Thyroid gland (tissue), 4 donors: ENCODE results near the gene C12orf42.

Source experiments
- CTCF ChIP-seq, 6 experiments: fragments of 200-600 bp in 3 of 6; fragments of 450-650 bp in 3 of 6; sonication (generic) in 3 of 6; IDR thresholded peaks; one replicate each; pipeline ENCODE4 v1.5.1; 2016 to 2019; ENCODE audit warnings: antibody characterized with exemption in 6 of 6, mild to moderate bottlenecking in 2 of 6, inconsistent platforms in 1 of 6, moderate library complexity in 1 of 6
- POLR2A ChIP-seq, 2 donors: fragments of 450-650 bp; IDR thresholded peaks; one replicate each; pipeline ENCODE4 v1.6.1; 2017; ENCODE audit warnings: antibody characterized with exemption in 2 of 2, mild to moderate bottlenecking in 2 of 2, moderate library complexity in 1 of 2

- TF ChIP-seq POLR2A (IDR thresholded peaks at IDR 0.05) (no peak), CTCF (IDR thresholded peaks at IDR 0.05) (no peak)
Observed at GRCh38 chr12:103313894-103314293, 181.9 kb downstream of the C12orf42 start.
